Stimulated activated CD4-positive, alpha-beta T cell treated with anti-CD3 and anti-CD28 coated beads, TNF-alpha, amount 100 ng/mL, for 24 hours (primary cell): ENCODE data around the gene PNPLA5.

Source experiments
- DNase-seq, 3 experiments: peaks; one replicate each; pipeline ENCODE4 v3.0.0-alpha.2; 2020; ENCODE audit warnings: low read depth in 3 of 3

PNPLA5 gene

DNA sequence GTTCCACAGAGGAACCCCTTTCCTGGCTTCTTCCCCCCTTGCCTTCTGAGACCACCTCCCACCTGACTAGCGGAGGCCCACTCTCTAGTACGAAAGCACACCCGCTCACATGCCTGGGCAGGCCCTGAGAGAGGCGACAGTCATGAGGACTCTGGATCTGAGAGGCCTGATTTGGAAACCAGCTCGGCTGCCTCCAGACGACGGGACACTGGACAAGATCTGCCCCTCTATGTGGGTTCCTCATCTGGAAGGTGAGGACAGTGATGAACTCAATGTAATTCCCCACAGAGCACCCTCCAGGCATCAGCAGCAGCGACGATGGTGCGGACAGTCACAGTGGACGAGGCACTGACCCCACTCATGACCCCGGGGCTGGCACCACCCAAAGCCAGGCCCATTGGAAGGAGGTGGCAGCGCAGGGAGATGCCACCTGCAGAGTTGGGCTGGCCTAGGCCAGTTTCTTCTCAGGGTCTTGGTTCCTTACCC is 37.0 kb downstream of the PNPLA5 start:
- no peak for DNase-seq

DNA sequence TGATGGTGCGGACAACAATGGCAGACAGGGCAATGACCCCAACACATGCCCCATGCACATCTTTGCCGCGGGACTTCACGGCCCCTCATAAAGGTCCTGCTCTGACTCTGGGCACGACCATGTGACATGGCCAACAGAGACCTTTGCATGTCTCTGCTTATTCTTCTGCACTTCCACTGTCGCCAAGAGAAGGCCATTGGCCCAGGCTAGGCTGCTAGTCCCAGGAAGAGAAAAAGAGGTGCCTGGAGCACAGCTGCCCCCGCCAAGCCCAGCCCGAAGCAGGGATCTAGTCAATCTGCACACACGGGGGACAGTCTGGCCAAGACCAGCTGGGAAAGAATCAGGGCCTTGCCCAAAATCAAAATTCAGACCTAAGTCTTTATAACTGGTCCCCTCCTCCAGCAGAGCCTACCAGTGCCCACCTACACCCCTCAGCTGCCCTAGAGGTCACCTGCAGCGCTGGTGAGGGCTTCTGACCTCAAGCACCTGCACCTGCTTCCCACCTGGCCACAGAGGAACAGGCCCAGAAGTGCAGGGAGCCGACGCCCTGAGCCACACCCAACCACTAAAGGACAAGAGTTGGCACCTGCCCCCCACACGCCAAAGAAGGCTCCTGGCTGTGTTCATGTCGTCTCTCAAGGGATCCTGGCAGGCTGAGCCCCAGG is 37.6 kb downstream of the PNPLA5 start:
- no peak for DNase-seq

DNA sequence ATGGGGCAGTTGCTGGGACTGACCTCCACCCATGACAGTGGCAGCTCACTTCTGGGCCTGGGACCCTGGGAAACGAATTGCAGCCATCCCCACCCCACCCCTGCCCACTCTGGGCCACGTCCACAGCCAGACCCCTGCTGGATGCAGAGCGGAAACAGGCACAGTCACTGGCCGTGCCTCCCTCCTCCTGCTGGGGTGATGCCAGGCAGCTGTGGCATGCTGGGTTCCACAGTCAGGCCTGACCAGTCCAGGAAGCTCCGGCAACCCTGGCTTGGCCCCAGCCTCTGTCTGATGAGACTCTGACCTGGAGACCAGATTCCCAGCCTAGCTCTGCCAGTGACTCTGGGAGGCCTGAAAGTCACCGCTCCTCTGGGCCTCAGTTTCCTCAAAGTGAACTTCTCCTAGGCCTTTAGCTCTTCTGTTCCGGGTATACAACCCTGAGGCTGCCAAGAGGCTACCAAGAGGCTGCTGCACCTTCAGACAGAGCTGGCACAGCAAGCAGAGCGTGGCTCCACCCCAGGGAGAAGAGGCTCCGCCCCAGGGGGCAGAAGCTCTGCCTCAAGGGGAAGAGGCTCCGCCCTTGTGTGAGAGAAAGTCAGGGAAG is 38.4 kb downstream of the PNPLA5 start:
- DNase-seq = no peak

DNA sequence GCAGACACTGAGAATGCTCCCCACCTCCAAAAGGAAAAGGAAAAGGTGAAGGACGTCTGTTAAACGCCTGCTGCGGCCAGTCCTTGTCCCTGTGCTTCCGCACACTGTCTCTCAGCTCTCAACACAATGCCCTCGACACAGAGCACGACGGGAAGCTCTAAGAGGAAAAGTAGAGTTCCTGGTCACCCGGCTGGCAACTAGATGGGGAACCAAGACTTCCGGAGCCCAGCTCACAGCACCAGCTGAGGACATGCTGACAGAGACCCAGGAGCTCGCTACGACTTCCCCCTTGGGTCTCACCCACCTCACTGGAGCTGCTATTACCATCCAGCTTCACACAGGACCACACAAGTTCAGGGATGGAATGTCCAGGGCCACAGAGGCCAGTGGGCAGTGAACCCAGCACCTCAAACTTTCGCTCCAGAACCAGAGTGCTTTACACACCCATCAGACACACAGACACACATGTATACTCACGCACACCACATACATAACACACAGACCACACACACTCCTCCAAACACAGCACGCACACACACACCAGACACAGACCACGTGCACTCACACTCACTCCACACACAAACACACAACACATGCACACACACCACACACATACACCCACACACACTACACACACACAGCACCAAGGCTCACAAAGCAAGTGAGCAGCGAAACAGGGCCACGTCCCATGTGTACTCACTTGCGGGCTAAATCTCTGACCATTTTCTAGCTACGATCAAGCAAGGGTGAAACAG is 39.1 kb downstream of the PNPLA5 start:
- DNase-seq = no peak

DNA sequence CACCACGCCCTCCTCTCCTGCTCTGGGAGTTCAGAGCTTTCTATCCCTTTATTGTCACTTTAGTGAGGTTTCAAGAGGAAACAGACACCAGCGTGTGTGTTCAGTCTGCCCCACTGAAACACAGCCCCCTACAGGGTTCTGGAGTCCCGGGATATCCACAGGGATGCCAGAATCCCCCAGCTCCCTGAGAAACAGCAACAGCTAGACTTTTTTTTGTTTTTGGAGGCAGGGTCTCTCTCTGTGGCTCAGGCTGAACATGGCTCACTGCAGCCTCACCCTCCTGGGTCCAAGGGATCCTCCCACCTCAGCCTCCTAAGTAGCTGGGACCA is 39.9 kb downstream of the PNPLA5 start:
- DNase-seq = no peak

DNA sequence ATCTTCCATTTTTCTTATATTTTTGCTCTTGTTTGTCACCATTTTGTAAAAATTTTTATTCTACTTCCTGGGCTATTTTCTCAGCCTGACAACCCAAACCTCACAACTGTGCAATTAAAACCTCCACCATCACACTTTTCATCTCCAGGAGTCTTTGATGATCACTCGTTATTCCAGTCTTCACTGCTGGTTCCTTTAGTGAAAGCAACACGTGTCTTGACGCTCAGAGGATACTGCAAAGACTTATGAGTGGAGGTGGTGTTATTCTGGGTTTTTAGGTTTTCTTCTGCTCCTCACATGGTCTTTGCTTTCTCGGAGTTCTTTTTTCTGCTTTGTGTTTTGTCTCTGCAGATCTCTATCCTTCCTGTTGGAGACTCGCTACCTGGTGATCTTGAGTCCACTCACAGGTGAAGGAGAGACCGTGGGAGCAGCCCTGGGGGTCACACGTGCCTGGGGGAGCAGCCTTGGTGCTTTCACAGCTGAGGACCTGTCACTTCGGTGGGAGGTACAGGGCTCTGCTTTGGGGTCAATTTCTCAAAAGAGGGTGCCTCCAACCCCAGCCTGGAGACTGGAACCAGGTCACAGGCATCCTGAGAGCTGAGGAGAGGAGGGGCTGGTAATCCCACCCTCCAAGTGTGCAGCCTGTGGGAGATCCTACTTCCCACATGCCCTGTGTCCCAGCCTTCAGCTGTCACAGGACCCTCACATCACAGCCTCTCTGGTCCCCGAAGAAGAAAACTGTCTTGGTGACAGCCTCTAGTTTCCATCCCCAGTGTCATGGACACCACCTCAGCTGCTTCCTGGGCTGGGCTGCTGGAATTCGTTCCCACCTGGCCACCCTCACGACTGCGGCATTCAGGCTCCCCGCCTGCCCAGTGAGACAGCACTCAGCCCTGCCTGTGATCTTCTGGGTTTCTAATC is 40.5 kb downstream of the PNPLA5 start:
- DNase-seq = no peak

DNA sequence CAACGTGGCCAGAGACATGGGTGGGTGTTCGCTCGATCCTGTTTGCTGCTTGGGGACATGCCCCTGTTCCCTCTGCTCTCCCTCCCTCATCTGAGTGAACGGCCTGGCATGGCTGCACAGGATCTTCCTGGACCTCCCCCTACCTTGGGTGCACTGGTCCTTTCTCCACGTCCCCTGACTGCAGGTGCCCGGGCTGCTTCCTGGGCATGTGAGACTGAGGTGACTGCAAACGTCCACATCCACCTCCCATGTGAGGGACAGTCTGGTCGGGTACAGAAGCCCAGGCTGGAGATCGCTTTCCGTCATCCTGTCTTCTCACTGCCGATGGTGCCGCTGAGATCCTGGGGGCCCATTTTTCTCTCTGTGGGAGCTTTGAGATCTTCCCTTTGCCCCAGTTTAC is 41.3 kb downstream of the PNPLA5 start:
- no peak for DNase-seq

DNA sequence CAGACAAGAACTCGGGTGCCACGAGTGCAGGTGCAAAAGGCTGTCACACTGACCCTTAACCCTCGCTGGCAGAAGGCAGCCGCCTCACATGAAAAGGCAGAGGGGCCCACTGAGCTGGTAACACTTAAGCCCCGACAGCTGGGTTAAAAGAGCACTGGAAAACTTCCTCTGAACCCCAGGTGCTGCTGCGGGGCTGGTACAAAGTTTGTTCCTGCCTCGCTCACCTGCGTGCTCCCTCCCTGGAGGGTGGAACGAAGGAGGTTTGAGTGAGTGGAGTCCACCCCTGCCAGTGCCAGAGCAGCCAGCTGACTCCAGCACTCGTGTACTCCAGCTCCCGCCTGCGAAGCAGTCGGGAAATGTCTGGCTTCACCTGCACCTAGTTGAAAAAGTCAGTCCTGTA is 42.1 kb downstream of the PNPLA5 start:
- no peak for DNase-seq

DNA sequence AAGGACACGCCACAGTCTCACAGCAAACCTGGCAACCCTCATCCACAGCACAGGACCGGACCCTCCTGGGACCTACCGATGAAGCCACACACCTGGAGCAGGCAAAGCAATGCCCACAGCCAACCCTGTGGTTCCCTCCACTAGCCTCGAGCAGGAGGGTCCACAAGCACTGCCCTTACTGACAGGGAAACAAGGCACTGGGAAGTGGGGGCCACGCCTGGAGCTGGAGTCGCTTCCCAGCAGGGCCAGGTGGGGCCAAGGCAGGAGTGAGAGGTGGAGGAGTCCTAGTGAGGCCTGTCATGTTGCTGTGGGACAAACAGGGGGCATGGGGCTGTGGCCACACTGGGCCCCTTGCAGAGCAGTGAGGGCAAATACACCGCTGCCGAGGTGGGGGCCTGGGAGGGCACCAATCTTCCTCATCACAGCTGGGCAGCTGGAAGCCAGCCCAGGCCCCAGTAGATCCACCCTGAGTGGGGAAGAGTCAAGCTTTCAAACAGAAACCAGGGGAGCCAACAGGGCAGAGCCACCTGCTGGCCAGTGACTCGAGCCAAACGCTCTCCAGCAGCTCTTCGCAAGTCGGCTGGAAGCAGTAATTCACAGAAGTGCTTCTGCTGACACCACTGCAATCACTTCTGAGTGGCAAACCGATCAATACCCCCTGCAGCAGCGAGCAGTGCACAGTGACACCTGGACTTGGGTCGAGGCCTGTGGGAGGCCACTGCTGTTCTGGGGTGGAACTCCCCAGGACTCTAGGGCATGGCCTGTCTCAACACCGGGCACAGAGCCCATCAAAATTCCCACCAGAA is 43.2 kb downstream of the PNPLA5 start:
- no peak for DNase-seq

DNA sequence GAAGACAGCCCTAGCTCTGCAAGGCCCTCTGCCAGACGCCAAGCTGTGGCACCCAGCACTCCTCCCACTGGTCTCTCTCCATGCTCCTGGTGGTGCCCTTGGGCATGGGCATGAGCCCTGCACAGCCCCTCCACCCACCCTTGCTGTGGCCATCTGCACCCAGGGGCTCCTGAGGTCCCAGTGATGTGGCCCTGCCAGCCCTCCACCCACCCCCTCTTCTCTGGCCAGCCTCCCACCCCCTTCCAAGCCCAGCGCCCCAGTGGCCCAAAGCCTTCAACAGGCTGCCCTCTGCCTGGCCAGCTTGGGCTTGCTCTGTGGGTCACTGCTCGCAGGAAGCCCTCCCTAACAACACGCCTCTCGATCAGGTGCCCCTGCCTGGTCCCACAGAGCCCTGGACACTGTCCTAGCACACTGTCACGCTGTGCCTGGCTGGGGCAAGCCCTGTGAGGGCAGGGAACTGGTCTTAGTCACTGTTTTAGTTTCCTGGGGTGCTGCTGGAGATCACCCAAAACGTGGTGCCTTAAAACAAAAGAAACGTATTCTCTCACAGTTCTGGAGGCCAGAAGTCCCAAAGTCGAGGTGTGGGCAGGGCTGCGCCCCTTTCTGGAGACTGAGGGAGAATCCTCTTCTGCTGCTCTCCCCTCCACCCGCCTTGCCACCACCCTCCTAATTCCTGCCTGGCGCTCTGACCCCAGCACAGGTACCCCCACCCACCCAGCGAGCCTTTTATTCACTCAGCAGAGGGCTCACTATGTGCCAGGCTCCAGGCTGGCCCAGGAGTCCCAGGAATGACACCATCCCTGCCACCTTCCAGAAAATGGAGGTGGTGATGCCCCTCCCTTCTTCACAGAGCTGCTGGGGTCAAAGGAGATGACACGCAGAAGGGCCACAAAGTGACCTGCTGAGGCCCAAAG is 44.2 kb downstream of the PNPLA5 start:
- DNase-seq = no peak

DNA sequence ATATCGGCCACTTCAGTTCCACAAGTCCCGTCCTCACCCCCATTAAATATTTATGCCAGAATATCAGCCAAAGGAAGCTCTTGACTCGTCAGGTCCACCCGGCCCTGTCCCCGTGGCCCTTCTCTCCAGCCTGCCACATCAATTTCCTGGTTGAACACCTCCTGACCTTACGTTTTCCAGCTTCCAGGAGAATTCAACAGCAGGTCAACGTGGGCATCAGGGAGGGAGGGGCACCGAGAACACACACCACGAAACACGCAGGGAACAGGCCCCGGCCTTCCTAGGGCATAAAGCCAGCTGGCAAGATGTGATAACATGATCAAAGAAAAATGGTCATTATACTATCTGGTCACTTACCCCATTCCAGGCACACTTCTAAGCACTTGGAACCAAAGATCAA is 44.8 kb downstream of the PNPLA5 start:
- DNase-seq = no peak

DNA sequence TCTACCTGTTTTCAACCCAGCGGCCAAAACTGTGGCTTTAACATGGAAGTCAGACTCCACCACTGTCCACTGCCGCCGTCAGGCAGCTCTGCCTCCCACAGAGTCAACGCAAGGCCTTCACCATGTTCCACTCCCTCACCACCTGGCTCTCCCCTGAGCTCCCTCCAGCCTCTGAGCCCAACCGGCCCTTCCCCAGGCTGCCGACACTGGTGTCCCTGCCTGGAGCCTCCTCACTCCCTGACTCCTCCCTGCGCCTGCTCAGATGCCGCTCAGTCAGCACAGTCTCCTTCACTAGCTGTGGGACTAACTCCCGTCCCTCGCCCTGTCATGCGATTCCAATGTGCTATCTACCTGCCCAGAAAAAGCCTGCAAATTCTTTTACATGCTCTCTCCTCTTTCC is 45.8 kb downstream of the PNPLA5 start:
- DNase-seq = no peak

DNA sequence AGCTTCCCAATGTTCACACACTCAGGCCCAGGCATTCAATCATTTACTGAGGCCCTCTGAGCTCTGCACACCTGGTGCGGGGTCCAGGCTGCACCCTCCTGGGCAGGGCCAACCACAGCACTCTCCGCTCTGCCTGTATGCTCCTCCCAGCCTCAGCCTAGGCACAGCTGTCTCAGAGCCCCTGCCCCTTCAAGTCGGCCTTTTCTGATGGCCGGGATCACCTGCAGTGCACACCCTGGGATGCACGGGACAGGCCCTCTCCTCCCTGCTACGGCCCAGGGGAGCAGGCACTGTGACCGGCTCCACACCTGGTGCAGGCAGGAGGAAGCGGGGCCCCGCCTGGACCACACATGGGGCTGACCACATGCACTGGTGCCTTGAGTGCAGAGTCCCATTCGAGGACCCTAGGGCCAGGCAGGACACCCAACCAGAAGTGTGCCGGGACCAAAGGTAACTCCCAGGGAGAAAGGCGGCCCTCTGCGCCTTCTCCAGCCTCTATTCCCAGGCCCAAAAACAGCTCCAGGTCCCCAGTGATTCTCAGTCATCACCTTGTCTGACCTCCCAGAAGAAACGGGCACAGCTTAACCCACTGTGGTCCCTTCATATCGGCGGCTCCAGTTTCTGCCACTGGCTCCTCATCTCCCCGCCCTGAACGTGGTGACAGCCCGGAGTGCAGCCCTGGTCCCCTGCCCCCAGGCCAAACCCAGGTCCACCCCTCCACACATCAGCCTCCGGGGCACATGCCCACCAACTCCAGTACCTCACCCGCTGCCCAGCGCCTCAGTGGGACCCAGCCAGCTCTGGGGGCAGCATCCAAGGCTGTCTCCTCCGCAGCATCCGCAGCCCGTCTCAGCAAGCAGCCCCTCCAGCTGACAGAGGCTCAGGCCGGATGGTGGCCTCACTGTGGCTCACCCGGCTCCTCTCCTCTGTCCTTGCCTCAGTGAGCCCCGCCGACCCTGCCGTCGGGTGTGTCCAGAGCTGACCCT is 47.0 kb downstream of the PNPLA5 start:
- DNase-seq = no peak

DNA sequence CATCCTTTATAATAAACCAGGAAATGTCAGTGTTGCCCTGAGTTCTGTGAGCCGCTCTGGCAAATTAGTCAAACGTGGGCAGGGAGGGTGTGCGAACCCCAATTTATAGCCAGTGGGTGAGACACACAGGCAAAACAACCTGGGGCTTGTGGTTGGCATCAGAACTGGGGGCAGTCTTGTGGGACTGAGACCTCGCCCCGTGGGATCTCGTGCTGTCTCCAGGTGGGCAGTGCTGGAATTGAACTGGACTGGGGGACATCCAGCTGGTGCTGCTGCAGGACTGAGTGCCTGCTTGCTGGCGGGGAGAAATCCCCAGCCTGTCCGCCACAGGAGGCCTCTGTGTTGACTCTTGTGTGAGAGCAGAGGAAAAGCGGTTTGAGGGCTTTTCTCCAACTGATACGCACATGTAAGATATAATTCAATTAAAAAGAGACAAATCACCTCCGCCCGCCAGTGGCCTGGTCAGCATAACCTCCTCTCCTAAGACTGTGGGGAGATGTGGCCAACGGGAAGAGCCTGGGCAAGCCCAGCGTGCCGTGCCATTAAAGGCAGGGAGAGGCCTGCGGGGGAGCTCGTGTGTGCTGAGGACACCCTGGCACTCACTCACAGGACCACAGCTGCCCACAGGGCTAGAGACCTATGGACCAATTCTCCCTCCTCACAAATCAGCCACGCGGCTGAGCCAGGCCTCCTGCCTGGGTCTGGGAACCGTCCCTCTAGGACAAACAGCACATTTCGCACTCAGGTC is 47.9 kb downstream of the PNPLA5 start:
- no peak for DNase-seq

DNA sequence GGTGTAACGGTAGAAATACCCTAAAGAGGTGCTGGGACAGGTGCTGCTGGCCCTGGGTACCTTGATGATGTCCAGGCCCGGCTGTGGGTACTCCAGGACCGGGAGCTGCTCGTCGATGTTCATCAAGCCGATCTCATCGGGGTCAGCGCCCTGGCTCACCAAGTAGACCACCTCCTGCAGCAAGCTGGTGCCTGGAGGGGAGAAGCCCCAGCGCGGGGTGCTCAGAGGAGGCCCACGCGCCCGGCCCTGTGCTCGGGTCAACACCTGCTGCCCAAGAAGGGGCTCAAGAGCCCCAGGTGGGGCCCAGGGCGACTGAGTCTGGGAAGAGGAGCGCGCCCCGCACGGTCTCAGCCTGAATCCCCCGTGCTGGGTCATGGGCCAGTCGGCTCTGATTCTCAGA is 50.1 kb downstream of the PNPLA5 start:
- DNase-seq = no peak

DNA sequence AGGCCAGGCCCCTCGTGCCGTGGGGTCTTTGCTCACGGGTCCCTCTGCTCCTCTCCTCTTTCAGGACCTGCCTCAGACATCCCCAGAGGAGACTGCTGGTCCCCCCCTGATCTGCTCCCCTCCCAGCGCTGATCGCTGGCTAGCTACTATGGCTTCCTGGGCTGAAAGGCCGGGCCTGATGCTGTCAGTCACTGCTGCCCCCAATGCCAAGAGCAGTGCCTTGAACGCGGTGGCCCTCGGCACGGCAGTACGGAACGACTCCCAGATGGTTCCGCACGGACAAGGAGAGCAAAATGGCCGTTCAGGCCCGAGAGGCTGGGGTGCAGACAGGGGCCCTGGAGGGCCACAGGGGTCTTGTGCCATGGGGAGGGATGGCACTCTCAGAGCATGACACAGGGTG is 51.0 kb downstream of the PNPLA5 start:
- no peak for DNase-seq

DNA sequence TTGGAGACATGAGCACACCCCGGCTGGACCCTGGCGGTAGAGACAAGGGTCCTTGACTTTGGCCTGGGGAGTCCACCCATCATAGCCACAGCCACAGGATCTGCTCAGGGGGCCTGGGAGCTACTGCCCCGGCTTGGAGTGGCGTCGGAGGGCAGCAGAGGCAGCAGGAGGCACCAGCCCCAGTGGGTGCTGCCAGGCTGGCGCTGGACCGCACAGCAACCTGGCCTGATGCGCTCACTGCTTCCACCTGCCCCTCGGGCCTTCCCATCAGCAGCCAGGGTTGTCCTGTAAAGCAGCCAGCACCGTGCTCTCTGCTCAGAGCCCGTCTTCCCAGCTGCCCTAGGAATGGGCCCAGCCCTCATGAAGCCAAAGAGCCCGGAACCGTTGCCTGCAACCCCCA is 51.4 kb downstream of the PNPLA5 start:
- no peak for DNase-seq

DNA sequence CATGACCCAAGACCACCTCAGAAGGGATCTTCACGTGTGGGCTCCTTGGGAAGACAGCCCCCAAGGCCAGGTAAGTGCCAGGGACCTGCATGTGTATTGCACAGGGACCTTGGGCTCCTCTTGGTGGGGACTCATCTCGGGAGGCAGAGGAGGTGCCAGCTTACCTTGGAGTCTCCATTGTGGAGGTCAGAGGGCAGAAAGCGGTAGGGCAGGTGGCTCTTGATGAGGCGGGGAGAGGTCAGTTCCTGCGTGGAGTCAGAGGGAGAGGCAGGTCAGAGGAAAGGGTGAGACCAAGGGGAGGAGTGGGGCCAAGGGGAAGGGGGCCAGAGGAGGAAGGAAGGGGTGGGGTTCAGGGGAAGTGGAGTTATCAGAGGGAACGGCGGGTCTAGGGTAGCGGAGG is 52.0 kb downstream of the PNPLA5 start:
- DNase-seq = no peak
